Measurements from ENCODE around the gene DNAJC6.

DNAJC6 gene

GRCh38 chr1:65440915-65441314, 131.6 kb downstream of the DNAJC6 start:
- Histone ChIP-seq H3K36me3 (ENCODE audit: insufficient read depth, low read length) (no peaks in the 10 kb centered on the region), H3K9ac (ENCODE audit: low read depth, low read length, poor library complexity, severe bottlenecking) (no peak overlapping the region), H4K20me1 (ENCODE audit: insufficient read depth, low read length, poor library complexity, severe bottlenecking) (no peaks in the 10 kb centered on the region), H3K79me2 (ENCODE audit: insufficient read depth, low read length) (no peaks in the 10 kb centered on the region), H2AFZ (ENCODE audit: low read length) (no peak overlapping the region), H3K4me1 (ENCODE audit: insufficient read depth, low read length, poor library complexity, severe bottlenecking) (peaks cover 5% of the 10 kb centered on the region), H3K9me2 (replicated peaks; ENCODE audit: low read depth, low read length) (no peaks in the 10 kb centered on the region), H3K4me2 (ENCODE audit: low read depth, low read length, poor library complexity, severe bottlenecking) (no peak overlapping the region), H3K4me3 (ENCODE audit: low read length, poor library complexity, severe bottlenecking) (no peak overlapping the region), H3F3A (ENCODE audit: low read depth) (no peaks in the 10 kb centered on the region), H3K27me3 (ENCODE audit: insufficient read depth, low read length, poor library complexity, severe bottlenecking) (no peaks in the 10 kb centered on the region), H3K9me3 (ENCODE audit: insufficient read depth, low read depth, low read length) (no peaks in the 10 kb centered on the region)
- TF ChIP-seq CTCF (conservative IDR thresholded peaks at IDR 0.05; ENCODE audit: low read length) (no peak), EZH2phosphoT487 (IDR thresholded peaks at IDR 0.05; ENCODE audit: borderline replicate concordance) (no peak)

- Histone ChIP-seq H3K9ac (ENCODE audit: low read depth, low read length, poor library complexity, severe bottlenecking) (no peak overlapping the region), H3K79me2 (ENCODE audit: insufficient read depth, low read length) (no peaks in the 10 kb centered on the region), H4K20me1 (ENCODE audit: insufficient read depth, low read length, poor library complexity, severe bottlenecking) (no peaks in the 10 kb centered on the region), H3K4me3 (ENCODE audit: low read length, poor library complexity, severe bottlenecking) (no peak overlapping the region), H3F3A (ENCODE audit: low read depth) (no peaks in the 10 kb centered on the region), H3K27me3 (ENCODE audit: insufficient read depth, low read length, poor library complexity, severe bottlenecking) (no peaks in the 10 kb centered on the region), H3K9me3 (ENCODE audit: insufficient read depth, low read depth, low read length) (no peaks in the 10 kb centered on the region), H3K4me2 (ENCODE audit: low read depth, low read length, poor library complexity, severe bottlenecking) (no peak overlapping the region), H2AFZ (ENCODE audit: low read length) (no peak overlapping the region), H3K36me3 (ENCODE audit: insufficient read depth, low read length) (no peaks in the 10 kb centered on the region), H3K9me2 (replicated peaks; ENCODE audit: low read depth, low read length) (no peaks in the 10 kb centered on the region), H3K4me1 (ENCODE audit: insufficient read depth, low read length, poor library complexity, severe bottlenecking) (peaks cover 5% of the 10 kb centered on the region)
- TF ChIP-seq CTCF (conservative IDR thresholded peaks at IDR 0.05; ENCODE audit: low read length): no peak
Observed at GRCh38 chr1:65441464-65441863, 132.1 kb downstream of the DNAJC6 start.

DNA sequence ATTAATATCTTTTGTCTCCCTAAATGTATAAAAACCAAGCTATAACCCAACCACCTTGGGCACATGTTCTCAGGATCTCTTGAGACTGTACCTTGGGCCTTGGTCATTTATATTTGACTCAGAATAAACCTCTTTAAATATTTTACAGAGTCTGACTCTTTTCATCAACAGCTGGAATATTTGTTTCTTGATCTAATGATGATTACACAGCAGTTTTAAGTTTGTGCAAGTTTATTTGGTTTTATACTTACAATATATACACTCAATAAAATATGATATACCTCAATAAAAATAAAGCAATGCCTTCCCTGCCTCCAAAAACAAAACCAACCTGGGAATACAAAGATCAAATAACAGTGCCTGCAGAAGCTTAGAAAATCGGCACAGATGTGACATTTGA, 133.1 kb downstream of the DNAJC6 start:
- Histone ChIP-seq H3K27me3 (ENCODE audit: insufficient read depth, low read length, poor library complexity, severe bottlenecking) (no peaks in the 10 kb centered on the region), H3K4me2 (ENCODE audit: low read depth, low read length, poor library complexity, severe bottlenecking) (no peak overlapping the region), H3K9ac (ENCODE audit: low read depth, low read length, poor library complexity, severe bottlenecking) (no peak overlapping the region), H3K9me2 (replicated peaks; ENCODE audit: low read depth, low read length) (no peaks in the 10 kb centered on the region), H2AFZ (ENCODE audit: low read length) (no peak overlapping the region), H3F3A (ENCODE audit: low read depth) (no peaks in the 10 kb centered on the region), H3K9me3 (ENCODE audit: insufficient read depth, low read depth, low read length) (no peaks in the 10 kb centered on the region), H3K4me1 (ENCODE audit: insufficient read depth, low read length, poor library complexity, severe bottlenecking) (no peaks in the 10 kb centered on the region), H3K79me2 (ENCODE audit: insufficient read depth, low read length) (no peaks in the 10 kb centered on the region), H3K36me3 (ENCODE audit: insufficient read depth, low read length) (no peaks in the 10 kb centered on the region), H4K20me1 (ENCODE audit: insufficient read depth, low read length, poor library complexity, severe bottlenecking) (no peaks in the 10 kb centered on the region), H3K4me3 (ENCODE audit: low read length, poor library complexity, severe bottlenecking) (no peak overlapping the region)
- TF ChIP-seq CTCF (conservative IDR thresholded peaks at IDR 0.05; ENCODE audit: low read length): no peak
- no peak for TF ChIP-seq EZH2phosphoT487 (IDR thresholded peaks at IDR 0.05; ENCODE audit: borderline replicate concordance)
